Activated naive CD4-positive, alpha-beta T cell treated with anti-CD3 and anti-CD28 coated beads, Interleukin-2, amount 50 U/mL, for 16 hours (primary cell): ENCODE measurements around the gene CBR3.
A peak's percentile ranks its signal among the peaks of the same experiment; 100 is the strongest.

Experiments
- DNase-seq: peaks from one replicate; pipeline ENCODE4 v3.0.0-alpha.2; 2020

Gene CBR3

GRCh38 chr21:36156815-36157670 lies 22.2 kb downstream of the CBR3 start, which contains the start of gene DOP1B:
TSS of gene DOP1B (plus strand) at chr21:36156824. CDS start at chr21:36164734, 7,910 bp downstream.
- DNase-seq = peak; percentile 48

- no peak for DNase-seq
Observed at GRCh38 chr21:36159356-36159921, 24.6 kb downstream of the CBR3 start.

- no peak for DNase-seq
Observed at GRCh38 chr21:36160850-36161178, 25.9 kb downstream of the CBR3 start.

GRCh38 chr21:36162631-36163030 lies 27.8 kb downstream of the CBR3 start:
- DNase-seq = no peak

GRCh38 chr21:36163750-36164741 lies 29.2 kb downstream of the CBR3 start:
- no peak for DNase-seq

- no peak for DNase-seq
Observed at GRCh38 chr21:36165356-36165755, 30.5 kb downstream of the CBR3 start.

GRCh38 chr21:36166705-36167104 lies 31.8 kb downstream of the CBR3 start:
- DNase-seq = no peak

GRCh38 chr21:36167541-36167940 lies 32.7 kb downstream of the CBR3 start:
- no peak for DNase-seq

GRCh38 chr21:36169470-36170128 lies 34.7 kb downstream of the CBR3 start:
- DNase-seq = no peak

GRCh38 chr21:36170823-36171222 lies 35.9 kb downstream of the CBR3 start:
- DNase-seq = no peak

GRCh38 chr21:36171336-36171735 lies 36.5 kb downstream of the CBR3 start:
- DNase-seq = no peak

- DNase-seq = no peak
Observed at GRCh38 chr21:36171741-36172331, 37.0 kb downstream of the CBR3 start.

- DNase-seq = no peak
Observed at GRCh38 chr21:36174780-36175179, 39.9 kb downstream of the CBR3 start.

- DNase-seq = no peak
Observed at GRCh38 chr21:36175771-36176565, 41.1 kb downstream of the CBR3 start.

- no peak for DNase-seq
Observed at GRCh38 chr21:36178349-36178748, 43.5 kb downstream of the CBR3 start.

GRCh38 chr21:36179145-36179544 lies 44.3 kb downstream of the CBR3 start:
- no peak for DNase-seq

- DNase-seq = no peak
Observed at GRCh38 chr21:36180963-36181362, 46.1 kb downstream of the CBR3 start.

- DNase-seq = no peak
Observed at GRCh38 chr21:36183144-36183795, 48.4 kb downstream of the CBR3 start.

- no peak for DNase-seq
Observed at GRCh38 chr21:36184545-36184944, 49.7 kb downstream of the CBR3 start.

GRCh38 chr21:36185523-36185922 lies 50.6 kb downstream of the CBR3 start:
- no peak for DNase-seq

- no peak for DNase-seq
Observed at GRCh38 chr21:36186081-36186480, 51.2 kb downstream of the CBR3 start.
